NCI-H2029 treated with DMSO at 0.1 percent for 48 hours (cell line): ENCODE results near the gene SLC10A2.

ENCODE experiments used
- DNase-seq: peaks from one replicate; lab custom pipeline; 2025; lab: John Stamatoyannopoulos, UW

The SLC10A2 gene

DNA sequence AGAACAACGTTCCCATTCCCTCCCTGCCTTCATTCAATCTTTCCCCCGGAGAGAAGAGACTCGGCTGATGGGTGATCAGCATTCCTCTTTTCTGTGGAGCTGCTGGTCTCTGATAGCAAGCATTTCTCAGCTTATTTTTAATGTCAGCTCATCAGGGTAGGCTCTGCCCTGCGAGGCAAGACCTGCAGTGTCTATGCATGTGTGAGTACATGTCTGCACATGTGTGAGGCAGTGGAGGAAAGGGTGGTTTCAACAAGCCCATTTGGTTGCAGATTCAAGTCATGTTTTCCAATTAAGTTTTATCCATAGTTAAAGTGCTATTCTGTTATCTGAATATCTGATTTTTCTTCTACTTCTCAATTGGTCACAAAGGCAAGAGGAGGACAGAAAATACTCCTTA is 19.5 kb downstream of the SLC10A2 start:
- no peak for DNase-seq

- DNase-seq = no peak
These were observed 22.2 kb downstream of the SLC10A2 start for GRCh38 chr13:103044056-103044455.

- no peak for DNase-seq
These were observed 26.2 kb downstream of the SLC10A2 start for GRCh38 chr13:103040006-103040405.

DNA sequence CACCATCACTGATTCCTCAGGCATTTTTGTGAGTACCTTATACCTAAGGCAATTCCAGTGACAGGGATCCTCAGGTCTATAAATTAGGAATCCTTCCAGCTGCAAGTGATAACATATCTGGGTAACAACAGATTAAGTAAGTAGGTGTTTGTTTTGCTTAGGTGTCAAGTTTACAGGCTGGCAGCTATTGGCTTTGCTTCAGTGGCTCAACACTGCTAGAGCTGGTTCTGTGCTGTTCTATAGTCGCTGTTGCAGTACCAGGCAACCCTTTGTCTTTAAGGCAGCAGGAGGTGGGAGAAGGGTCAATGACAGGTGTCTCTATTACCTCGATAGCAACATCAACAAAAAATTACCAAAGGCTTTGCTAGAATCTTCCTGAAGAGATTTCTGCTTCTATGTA is 27.0 kb downstream of the SLC10A2 start:
- DNase-seq = no peak

DNA sequence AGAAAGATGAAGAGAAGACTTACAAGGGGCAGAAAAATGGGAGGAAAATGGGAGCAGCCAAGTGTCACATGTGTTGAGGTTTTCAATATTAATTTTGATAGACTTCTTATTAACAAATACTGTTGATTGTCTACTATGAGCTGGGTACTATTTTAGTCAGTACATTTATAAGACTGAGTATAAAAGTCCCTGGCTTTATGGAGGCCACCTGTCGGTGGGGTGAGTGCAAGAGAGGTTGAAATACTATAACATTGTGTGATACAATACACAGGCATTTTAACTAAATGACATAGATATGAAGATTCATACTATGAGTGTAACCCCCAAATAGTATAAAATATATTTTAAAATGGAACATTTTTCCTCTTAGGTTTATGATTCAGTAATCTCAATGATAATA is 29.9 kb downstream of the SLC10A2 start:
- DNase-seq = no peak

DNA sequence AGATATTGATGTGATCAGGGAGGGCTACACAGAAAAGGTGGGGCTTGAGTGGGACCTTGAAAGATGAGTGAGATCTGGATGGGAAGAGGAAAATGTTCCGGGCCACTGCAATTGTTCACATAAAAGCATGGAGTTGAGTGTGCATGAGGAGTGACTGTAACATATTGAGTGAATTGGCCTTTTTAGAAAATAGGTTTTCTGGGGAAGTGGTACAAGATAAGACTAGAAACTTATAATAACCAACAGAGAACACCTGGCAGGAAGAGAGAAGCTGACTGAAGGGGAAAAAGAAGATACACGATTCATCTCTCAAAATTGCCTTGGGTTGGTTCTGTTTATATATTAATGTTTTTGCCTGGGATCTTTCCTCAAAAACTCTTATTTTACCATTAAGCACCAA is 32.2 kb downstream of the SLC10A2 start:
- no peak for DNase-seq

GRCh38 chr13:103031332-103031873 is 34.8 kb downstream of the SLC10A2 start:
- no peak for DNase-seq

DNA sequence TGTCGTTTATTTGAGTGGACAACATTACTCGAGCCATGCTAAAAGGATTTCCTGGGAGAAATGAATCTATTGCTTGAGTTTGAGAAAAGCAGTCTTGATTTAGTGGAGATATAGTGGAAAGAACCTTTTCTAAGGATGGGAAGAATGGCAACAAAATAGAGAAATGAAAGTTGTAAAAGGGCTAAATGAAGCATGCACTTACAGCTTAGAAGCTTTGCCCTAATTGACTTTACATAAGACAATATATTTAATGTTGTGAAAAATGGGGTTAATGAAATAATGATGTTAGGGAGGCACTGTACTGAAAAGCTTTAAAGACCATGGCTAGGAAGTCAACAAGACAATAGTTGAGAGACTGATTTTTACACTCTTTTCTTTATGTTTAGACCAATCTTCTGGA is 35.4 kb downstream of the SLC10A2 start:
- no peak for DNase-seq

- no peak for DNase-seq
These were observed 36.4 kb downstream of the SLC10A2 start for GRCh38 chr13:103029798-103030197.

- no peak for DNase-seq
These were observed 43.9 kb downstream of the SLC10A2 start for GRCh38 chr13:103022336-103022735.

GRCh38 chr13:103018556-103018955 is 47.7 kb downstream of the SLC10A2 start:
- no peak for DNase-seq

DNA sequence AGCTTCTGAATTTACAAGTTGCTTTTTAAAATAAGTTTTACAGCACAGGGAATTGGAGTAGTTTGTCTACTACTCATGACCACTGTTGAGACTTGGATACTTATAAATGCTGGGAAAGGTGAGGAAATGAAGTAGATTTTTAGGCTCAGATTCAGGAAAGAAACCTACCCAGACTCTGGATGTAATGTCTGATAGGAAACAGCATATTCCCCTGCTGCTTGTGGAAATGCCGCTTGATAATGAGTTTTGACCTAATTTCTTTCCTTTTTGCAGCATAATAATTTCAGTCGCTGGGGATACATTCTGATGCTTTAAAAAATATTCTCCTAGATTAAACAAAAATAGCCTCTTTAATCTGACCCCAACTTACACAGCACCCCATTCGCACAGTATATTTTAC is 53.6 kb downstream of the SLC10A2 start:
- DNase-seq = no peak

- DNase-seq = no peak
These were observed 57.0 kb downstream of the SLC10A2 start for GRCh38 chr13:103009051-103009840.

GRCh38 chr13:103007427-103007762 is 58.8 kb downstream of the SLC10A2 start:
- no peak for DNase-seq

GRCh38 chr13:103006641-103007426 is 59.4 kb downstream of the SLC10A2 start:
- no peak for DNase-seq

- DNase-seq = no peak
These were observed 61.4 kb downstream of the SLC10A2 start for GRCh38 chr13:103004661-103005345.

GRCh38 chr13:103003631-103004030 is 62.6 kb downstream of the SLC10A2 start:
- no peak for DNase-seq

DNA sequence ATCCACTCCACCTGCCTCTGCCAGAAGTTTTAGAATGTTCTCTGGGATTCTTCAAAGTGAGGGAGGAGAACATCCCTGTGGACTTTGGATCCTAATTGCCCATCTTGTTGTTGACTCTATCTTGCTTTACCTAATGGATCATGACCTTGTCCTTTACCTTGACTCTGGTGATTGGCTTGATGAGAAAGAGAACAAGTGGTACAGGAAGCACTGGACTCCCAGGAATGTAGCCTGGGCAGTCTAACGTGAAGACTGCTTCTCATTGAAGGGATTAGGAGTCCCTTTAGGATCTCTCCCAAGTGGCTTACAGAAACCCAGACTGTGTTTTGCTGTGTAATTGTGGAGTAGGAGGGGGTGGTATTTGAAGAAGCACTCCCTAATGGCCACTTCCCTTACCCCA is 63.9 kb downstream of the SLC10A2 start:
- DNase-seq = no peak

DNA sequence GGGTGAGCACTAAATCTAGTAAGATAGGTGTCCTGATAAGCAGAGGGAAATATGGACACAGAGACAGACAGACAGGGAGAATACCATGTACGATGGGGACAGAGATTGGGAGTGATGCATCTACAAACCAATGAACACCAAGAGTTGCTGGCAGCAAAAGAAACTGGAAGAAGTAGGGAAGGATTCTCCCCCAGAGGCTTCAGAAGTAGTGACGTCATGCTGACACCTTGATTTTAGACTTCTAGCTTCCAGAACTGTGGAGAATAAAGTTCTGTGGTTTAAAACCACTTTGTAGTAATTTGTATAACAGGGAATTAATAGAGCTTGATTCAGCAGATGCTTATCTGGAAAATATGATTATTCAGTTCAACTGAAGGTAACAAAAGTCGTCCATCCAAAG is 66.1 kb downstream of the SLC10A2 start:
- no peak for DNase-seq

GRCh38 chr13:102999499-102999898 is 66.7 kb downstream of the SLC10A2 start:
- no peak for DNase-seq
